GM19099 (cell line): ENCODE results near the gene CAMKMT.

Source experiments
- POLR2A ChIP-seq: IDR thresholded peaks from 3 replicates; pipeline ENCODE4 v1.6.1; 2011; ENCODE audit warnings: low read depth; ENCODE audit not compliant: insufficient read length; ENCODE audit errors: extremely low read depth

The CAMKMT gene

GRCh38 chr2:44572196-44572900, 210.6 kb downstream of the CAMKMT start:
- TF ChIP-seq POLR2A: no peak

GRCh38 chr2:44573996-44574395, 212.2 kb downstream of the CAMKMT start:
- TF ChIP-seq POLR2A: no peak

- TF ChIP-seq POLR2A: no peak
Observed at GRCh38 chr2:44578471-44579093, 216.8 kb downstream of the CAMKMT start.

DNA sequence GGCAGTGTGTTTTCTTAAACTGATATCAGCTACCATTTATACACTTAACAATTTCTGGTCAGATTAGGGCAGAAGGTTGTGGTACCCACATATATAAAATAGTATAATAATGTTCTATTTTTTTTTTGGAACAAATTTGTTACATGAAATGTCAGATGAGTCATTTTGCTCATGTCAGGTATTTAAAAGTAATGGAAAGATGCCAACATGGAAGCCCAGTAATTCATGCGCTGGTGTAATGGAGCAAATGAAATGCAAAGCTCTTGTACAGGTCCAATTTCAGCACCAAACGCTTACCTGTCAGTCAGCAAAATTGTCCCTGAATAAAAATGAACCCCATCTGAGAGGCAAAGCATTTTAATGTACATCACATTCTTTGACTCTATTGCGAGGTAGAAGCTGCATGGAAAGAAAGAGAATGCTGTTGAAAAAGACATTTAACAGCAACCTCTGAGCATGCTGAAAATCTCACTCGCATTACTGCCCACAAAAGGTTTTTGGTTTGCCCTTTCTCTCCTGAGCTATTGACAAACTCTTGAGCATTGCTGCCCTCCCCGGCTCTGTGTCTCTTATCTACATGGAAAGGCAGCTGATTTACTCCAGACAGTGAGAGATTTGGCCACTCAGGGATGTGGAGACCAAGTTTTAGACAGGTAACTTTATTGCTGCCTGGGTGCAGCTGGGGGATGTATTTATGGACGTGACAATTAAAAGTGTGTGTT, 217.5 kb downstream of the CAMKMT start:
- no peak for TF ChIP-seq POLR2A

DNA sequence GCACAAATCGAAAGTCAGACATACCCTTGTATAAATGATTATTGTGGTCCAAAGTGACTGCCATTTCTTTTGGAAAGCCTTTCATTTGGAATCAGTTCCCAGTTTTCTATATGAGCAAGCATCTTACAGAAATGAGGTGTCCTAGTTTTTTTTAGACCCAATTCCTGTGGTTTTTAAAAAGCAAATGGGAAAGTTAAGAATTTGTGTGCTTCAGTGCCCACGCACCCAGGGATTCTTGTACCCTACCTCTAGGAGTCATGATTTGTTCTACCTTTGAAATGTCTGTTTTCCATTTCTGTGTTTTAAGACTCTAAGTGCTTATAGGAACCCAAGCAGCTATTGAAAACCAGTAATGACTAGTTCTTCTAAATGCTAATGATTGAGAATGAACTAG, 218.1 kb downstream of the CAMKMT start:
- no peak for TF ChIP-seq POLR2A

DNA sequence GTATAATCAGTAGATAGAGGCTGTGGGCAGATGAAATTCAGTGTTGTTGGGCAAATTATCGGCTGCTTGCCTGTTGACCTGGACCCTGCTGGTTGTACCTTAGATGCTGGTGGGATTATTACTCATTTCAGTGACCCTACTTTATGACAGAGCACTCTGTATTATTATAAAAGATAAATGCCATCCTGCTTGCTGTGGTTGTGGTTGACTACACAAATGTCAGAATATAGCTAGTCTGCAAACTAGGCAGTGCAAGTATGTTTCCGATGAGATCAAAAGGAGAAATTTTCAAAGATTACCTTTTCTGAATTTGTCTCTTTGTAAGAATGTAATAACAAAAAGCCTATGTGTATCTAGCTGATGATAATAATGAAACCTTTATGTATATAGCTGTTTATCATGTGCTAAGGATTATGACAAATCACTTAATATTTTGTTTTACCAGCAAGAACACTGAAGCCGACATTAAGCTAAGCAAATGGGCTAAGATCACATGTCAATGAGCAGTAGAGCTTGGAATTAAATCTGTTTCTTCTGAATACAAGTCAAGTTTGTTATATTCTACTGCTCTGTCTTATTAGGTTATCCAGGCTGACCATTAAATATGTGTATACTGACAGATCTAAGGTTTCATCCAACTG, 219.2 kb downstream of the CAMKMT start:
- no peak for TF ChIP-seq POLR2A

GRCh38 chr2:44582363-44583008, 220.7 kb downstream of the CAMKMT start:
- no peak for TF ChIP-seq POLR2A

DNA sequence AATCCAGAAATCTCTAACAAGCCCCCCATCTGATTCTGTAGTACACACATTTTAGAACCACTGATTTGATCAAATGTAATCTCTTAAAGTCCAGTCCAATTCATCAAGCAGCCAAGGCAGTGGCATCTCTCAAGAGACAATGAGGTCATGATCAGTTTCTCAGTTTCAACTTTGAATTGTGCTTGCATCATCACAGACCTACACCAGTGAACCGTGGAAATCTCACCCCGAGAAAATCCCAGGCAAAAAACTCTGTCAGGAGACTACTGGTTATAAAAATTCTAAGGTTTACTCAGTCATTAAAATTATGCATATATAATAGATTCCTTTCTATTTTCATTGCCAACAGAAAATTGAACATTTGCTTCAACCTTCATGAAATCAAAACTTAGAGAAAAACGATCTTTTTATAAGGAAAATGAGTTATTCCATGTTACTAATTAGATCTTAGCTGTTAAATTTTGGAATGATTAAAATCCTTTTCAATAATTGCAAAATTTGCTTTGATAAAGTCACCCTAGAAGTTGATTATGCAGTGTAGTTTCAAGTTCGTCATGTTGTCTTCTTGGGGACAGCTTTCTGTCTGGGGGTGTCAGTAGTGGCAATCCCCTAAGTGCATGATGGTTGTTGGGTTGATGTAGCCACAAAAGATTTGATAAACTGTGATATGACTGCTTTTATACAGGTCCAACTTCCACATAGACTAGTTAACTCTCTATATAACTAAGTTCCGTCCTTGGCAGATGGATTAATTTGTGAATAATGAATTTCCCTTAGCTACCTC, 235.0 kb downstream of the CAMKMT start:
- TF ChIP-seq POLR2A: no peak

- TF ChIP-seq POLR2A: no peak
Observed at GRCh38 chr2:44598330-44599119, 236.8 kb downstream of the CAMKMT start.

- TF ChIP-seq POLR2A: no peak
Observed at GRCh38 chr2:44599130-44599529, 237.4 kb downstream of the CAMKMT start.

DNA sequence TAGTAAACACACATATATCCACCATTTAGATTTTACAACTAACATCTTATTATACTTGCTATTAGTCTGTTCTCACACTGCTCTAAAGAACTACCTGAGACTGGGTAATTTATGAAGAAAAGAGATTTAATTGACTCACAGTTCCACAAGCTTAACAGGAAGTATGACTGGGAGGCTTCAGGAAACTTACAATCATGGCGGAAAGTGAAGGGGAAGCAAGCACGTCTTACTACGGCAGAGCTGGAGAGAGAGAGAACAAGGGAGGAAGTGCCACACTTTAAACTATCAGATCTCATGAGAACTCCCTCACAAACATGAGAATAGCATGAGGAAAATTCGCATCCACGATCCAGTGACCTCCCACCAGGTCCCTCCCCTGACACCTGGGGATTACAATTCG, 240.7 kb downstream of the CAMKMT start:
- no peak for TF ChIP-seq POLR2A

GRCh38 chr2:44605511-44605910, 243.8 kb downstream of the CAMKMT start:
- TF ChIP-seq POLR2A: no peak

DNA sequence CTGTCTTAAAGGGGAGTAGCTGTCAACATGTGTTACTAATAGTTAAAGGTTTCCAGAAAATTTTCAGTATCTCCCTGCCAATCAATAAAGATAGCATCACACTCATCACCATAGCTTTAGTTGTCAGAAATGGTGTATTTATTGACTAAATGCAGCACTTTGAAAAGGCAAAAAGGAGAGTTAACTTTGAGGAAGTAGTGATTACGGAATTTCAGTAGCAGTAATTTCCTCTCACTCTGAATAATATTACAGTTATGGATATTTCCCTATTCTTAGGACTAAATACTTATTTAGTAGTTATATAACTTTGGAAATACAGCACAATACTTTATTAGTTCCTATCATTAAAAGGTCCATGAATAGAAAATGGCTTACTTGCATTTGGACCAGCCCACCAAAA, 250.5 kb downstream of the CAMKMT start:
- no peak for TF ChIP-seq POLR2A
